GM23248 (cell line): ENCODE results near the gene ADM2. TPM values are rescaled to one million over a fixed set of nuclear protein-coding genes. Genes with fewer than 3 reads are reported as not detected.

Experiments used
- DNase-seq: peaks from one replicate; pipeline ENCODE4 v3.0.0-alpha.2; 2015
- H2AFZ ChIP-seq: fragments of 200-600 bp; sonication (generic); 2 replicates; pipeline ENCODE4 v1.6.1; 2016; ENCODE audit warnings: antibody characterized with exemption
- H3F3A ChIP-seq: fragments of 200-600 bp; sonication (generic); 2 replicates; pipeline ENCODE4 v1.6.1; 2016; ENCODE audit warnings: mild to moderate bottlenecking, antibody characterized with exemption, mixed run types; ENCODE audit not compliant: insufficient read depth
- H3K27ac ChIP-seq: fragments of 200-600 bp; sonication (generic); 2 replicates; pipeline ENCODE4 v1.5.1; 2016; ENCODE audit warnings: mild to moderate bottlenecking
- H3K27me3 ChIP-seq: fragments of 200-600 bp; sonication (generic); replicated peaks from 2 replicates; pipeline ENCODE4 v1.6.1; 2016; ENCODE audit warnings: mild to moderate bottlenecking; ENCODE audit not compliant: insufficient read depth
- H3K36me3 ChIP-seq: fragments of 200-600 bp; sonication (generic); 2 replicates; pipeline ENCODE4 v1.6.1; 2016; ENCODE audit warnings: low read depth, mild to moderate bottlenecking
- H3K4me1 ChIP-seq: fragments of 200-600 bp; sonication (generic); 2 replicates; pipeline ENCODE4 v1.6.1; 2016; ENCODE audit warnings: mild to moderate bottlenecking; ENCODE audit not compliant: insufficient read depth
- H3K4me2 ChIP-seq: fragments of 200-600 bp; sonication (generic); one replicate; pipeline ENCODE4 v1.6.1; 2016; ENCODE audit warnings: mild to moderate bottlenecking; ENCODE audit not compliant: unreplicated experiment
- H3K4me3 ChIP-seq: fragments of 200-600 bp; sonication (generic); 2 replicates; pipeline ENCODE4 v1.5.1; 2016; ENCODE audit warnings: mild to moderate bottlenecking
- H3K79me2 ChIP-seq: fragments of 200-600 bp; sonication (generic); 2 replicates; pipeline ENCODE4 v1.6.1; 2016; ENCODE audit warnings: mild to moderate bottlenecking; ENCODE audit not compliant: insufficient read depth
- H3K9ac ChIP-seq: fragments of 200-600 bp; sonication (generic); 2 replicates; pipeline ENCODE4 v1.6.1; 2016; ENCODE audit warnings: mild to moderate bottlenecking
- H3K9me2 ChIP-seq: fragments of 200-600 bp; sonication (generic); 2 replicates; pipeline ENCODE4 v1.6.1; 2016; ENCODE audit warnings: mixed run types, mild to moderate bottlenecking, moderate library complexity; ENCODE audit not compliant: insufficient read depth
- H3K9me3 ChIP-seq: fragments of 200-600 bp; sonication (generic); one replicate; pipeline ENCODE4 v1.6.1; 2017; ENCODE audit warnings: low read depth
- H4K20me1 ChIP-seq: fragments of 200-600 bp; sonication (generic); 2 replicates; pipeline ENCODE4 v1.6.0; 2016; ENCODE audit not compliant: insufficient read depth
- EZH2 ChIP-seq: fragments of 200-600 bp; sonication (generic); IDR thresholded peaks from 2 replicates; pipeline ENCODE4 v1.6.1; 2018; ENCODE audit warnings: antibody characterized with exemption, mild to moderate bottlenecking; ENCODE audit not compliant: insufficient read depth, poor library complexity, severe bottlenecking
- EZH2phosphoT487 ChIP-seq: fragments of 200-600 bp; sonication (generic); IDR thresholded peaks from 2 replicates; pipeline ENCODE4 v1.6.1; 2018; ENCODE audit warnings: antibody characterized with exemption, moderate library complexity, mild to moderate bottlenecking, low read depth; ENCODE audit not compliant: insufficient read depth
- WGBS, 2 experiments: methylation state at CpG; one replicate each; pipeline ENCODE4 v1.1.6; 2015 to 2017; ENCODE audit warnings: low lambda C conversion rate in 2 of 2, low coverage in 1 of 2; ENCODE audit errors: missing lambda C conversion rate in 2 of 2; 5-methylcytosine and 5-hydroxymethylcytosine counted together
- in situ Hi-C: fragments of 300-500 bp; cut with MboI; formaldehyde crosslinking; loops from 2 replicates; pipeline ENCODE4 v1.15.0; 2020
- polyA plus RNA-seq: library from polyadenylated mRNA; unstranded; fragments of >200 nt; fragmentation: Nextera tagmentation; extraction: Ambion mirVana; gene quantifications from 2 replicates; pipeline ENCODE4 v1.2.1, GENCODE V29; 2016
- total RNA-seq: library from RNA; depleted of rRNA; stranded (reverse); fragments of >200 nt; shearing (Covaris generic); gene quantifications from 2 replicates; pipeline ENCODE4 v1.2.3, GENCODE V29; 2014

ADM2 gene
- total and polyA plus RNA-seq, 2 experiments from 2014 or later = 11.6 to 15.2 TPM

- H3K4me2 ChIP-seq = peak overlapping the region; percentile 80
- H3F3A ChIP-seq = no peaks in the 10 kb centered on the region
- H3K9ac ChIP-seq = peak overlapping the region; percentile 83
- no peaks in the 10 kb centered on the region for H3K9me3 ChIP-seq
- peaks cover 4% of the 10 kb centered on the region; the same call in 1 of the 2 replicates for H3K79me2 ChIP-seq
- no peaks in the 10 kb centered on the region for H3K36me3 ChIP-seq
- peak overlapping the region; percentile 84 for H3K4me3 ChIP-seq
- no peak overlapping the region for H3K27ac ChIP-seq
- TF ChIP-seq EZH2 (no peak), EZH2phosphoT487 (no peak)
- no peaks in the 10 kb centered on the region for H4K20me1 ChIP-seq
- 0 out of 2 replicates have a peak, but pooled peaks cover 3% of the 10 kb centered on the region for H3K4me1 ChIP-seq
- in situ Hi-C loops = no loop called here
- peak overlapping the region; percentile 72 for H2AFZ ChIP-seq
- no peaks in the 10 kb centered on the region for H3K27me3 ChIP-seq
- H3K9me2 ChIP-seq = no peaks in the 10 kb centered on the region
- no peak for DNase-seq
- 55 to 59% methylated on average over 33 to 34 of the region's 35 CpGs for WGBS, 2 experiments
Observed at GRCh38 chr22:50482107-50483074, 1.0 kb downstream of the ADM2 start.

- no peak overlapping the region for H3K9ac ChIP-seq
- no peak for DNase-seq
- no peak overlapping the region for H3K27ac ChIP-seq
- H3K4me1 ChIP-seq = 0 out of 2 replicates have a peak, but pooled peaks cover 3% of the 10 kb centered on the region
- H4K20me1 ChIP-seq = no peaks in the 10 kb centered on the region
- 82% methylated on average over 7 to 10 of the region's 10 CpGs for WGBS, 2 experiments
- no peak overlapping the region for H2AFZ ChIP-seq
- no peak overlapping the region for H3K4me2 ChIP-seq
- peak overlapping the region; percentile 84 for H3K4me3 ChIP-seq
- no peaks in the 10 kb centered on the region for H3K27me3 ChIP-seq
- no peaks in the 10 kb centered on the region for H3K9me2 ChIP-seq
- H3K36me3 ChIP-seq = no peaks in the 10 kb centered on the region
- H3K79me2 ChIP-seq = peaks cover 4% of the 10 kb centered on the region; the same call in 1 of the 2 replicates
- in situ Hi-C loops = no loop called here
- no peaks in the 10 kb centered on the region for H3K9me3 ChIP-seq
- no peaks in the 10 kb centered on the region for H3F3A ChIP-seq
- no peak for TF ChIP-seq EZH2phosphoT487
- TF ChIP-seq EZH2 = no peak
Observed at GRCh38 chr22:50483106-50483505, 1.8 kb downstream of the ADM2 start.

GRCh38 chr22:50483556-50483955 is 2.2 kb downstream of the ADM2 start:
- Histone ChIP-seq H3K79me2 (peaks cover 4% of the 10 kb centered on the region; the same call in 1 of the 2 replicates), H3K36me3 (no peaks in the 10 kb centered on the region), H3K27me3 (no peaks in the 10 kb centered on the region), H2AFZ (no peak overlapping the region), H3K4me1 (0 out of 2 replicates have a peak, but pooled peaks cover 3% of the 10 kb centered on the region), H4K20me1 (no peaks in the 10 kb centered on the region), H3K9me3 (no peaks in the 10 kb centered on the region), H3K9me2 (no peaks in the 10 kb centered on the region), H3K27ac (no peak overlapping the region), H3F3A (no peaks in the 10 kb centered on the region), H3K4me3 (no peak overlapping the region), H3K9ac (no peak overlapping the region), H3K4me2 (no peak overlapping the region)
- in situ Hi-C loops = no loop called here
- WGBS, 2 experiments = 83 to 92% methylated on average over 5 to 7 of the region's 8 CpGs
- DNase-seq = no peak
- TF ChIP-seq EZH2phosphoT487 = no peak
- TF ChIP-seq EZH2 = no peak

GRCh38 chr22:50483977-50484853 is 2.9 kb downstream of the ADM2 start:
- no peak overlapping the region for H3K4me3 ChIP-seq
- TF ChIP-seq EZH2 (no peak), EZH2phosphoT487 (no peak)
- no peak overlapping the region for H3K4me2 ChIP-seq
- H3F3A ChIP-seq = no peaks in the 10 kb centered on the region
- no peaks in the 10 kb centered on the region for H3K9me3 ChIP-seq
- H3K4me1 ChIP-seq = 0 out of 2 replicates have a peak, but pooled peaks cover 3% of the 10 kb centered on the region
- H3K36me3 ChIP-seq = no peaks in the 10 kb centered on the region
- no peaks in the 10 kb centered on the region for H3K27me3 ChIP-seq
- H3K79me2 ChIP-seq = peaks cover 4% of the 10 kb centered on the region; the same call in 1 of the 2 replicates
- no peak for DNase-seq
- H3K9ac ChIP-seq = no peak overlapping the region
- H3K27ac ChIP-seq = no peak overlapping the region
- H4K20me1 ChIP-seq = no peaks in the 10 kb centered on the region
- 86 to 94% methylated on average over 23 to 31 of the region's 31 CpGs for WGBS, 2 experiments
- H2AFZ ChIP-seq = no peak overlapping the region
- H3K9me2 ChIP-seq = no peaks in the 10 kb centered on the region
- in situ Hi-C loops = no loop called here
